ENCODE data around the gene SPATA46. TPM values are rescaled to one million over a fixed set of nuclear protein-coding genes. Genes with fewer than 3 reads are reported as not detected.

The SPATA46 gene
- polyA plus RNA-seq, 1 experiment = not detected

GRCh38 chr1:162417650-162418049 is 41.0 kb upstream of the SPATA46 start:
- ChIA-PET POLR2A (no interaction called here), CTCF (no interaction called here)
- Histone ChIP-seq H3K36me3 (ENCODE audit: control insufficient read depth, insufficient read depth, low read length) (no peaks in the 10 kb centered on the region), H3K4me3 (ENCODE audit: low read depth, low read length) (no peak overlapping the region), H3K27me3 (ENCODE audit: control insufficient read depth, insufficient read depth, low read length) (no peaks in the 10 kb centered on the region)
- DNase-seq (ENCODE audit: low read depth) = no peak
- TF ChIP-seq CTCF (IDR thresholded peaks at IDR 0.05; ENCODE audit: insufficient read depth, low read depth, low read length) = no peak

GRCh38 chr1:162416909-162417308 is 40.3 kb upstream of the SPATA46 start:
- TF ChIP-seq CTCF (IDR thresholded peaks at IDR 0.05; ENCODE audit: insufficient read depth, low read depth, low read length) = no peak
- no peak for DNase-seq (ENCODE audit: low read depth)

GRCh38 chr1:162416215-162416614 is 39.6 kb upstream of the SPATA46 start:
- no peaks in the 10 kb centered on the region for H3K27me3 ChIP-seq (ENCODE audit: control insufficient read depth, insufficient read depth, low read length)
- POLR2A ChIA-PET = no interaction called here
- no peak for DNase-seq (ENCODE audit: low read depth)
- no peak for TF ChIP-seq CTCF (IDR thresholded peaks at IDR 0.05; ENCODE audit: insufficient read depth, low read depth, low read length)
- CTCF ChIA-PET = interaction anchor here (1.0 to 1.3 kb wide), 2 partner anchors 12 to 32 kb away, joined by 3 read pairs; no protein-coding TSS in a partner anchor
- H3K4me3 ChIP-seq (ENCODE audit: low read depth, low read length) = no peak overlapping the region
- H3K36me3 ChIP-seq (ENCODE audit: control insufficient read depth, insufficient read depth, low read length) = no peaks in the 10 kb centered on the region

More at GRCh38 chr1:162416909-162417308, 40.3 kb upstream of the SPATA46 start:
- ChIA-PET CTCF (interaction anchor here (1.0 to 1.3 kb wide), 2 partner anchors 12 to 31 kb away, joined by 3 read pairs; no protein-coding TSS in a partner anchor), POLR2A (no interaction called here)
- Histone ChIP-seq H3K27me3 (ENCODE audit: control insufficient read depth, insufficient read depth, low read length) (no peaks in the 10 kb centered on the region), H3K36me3 (ENCODE audit: control insufficient read depth, insufficient read depth, low read length) (no peaks in the 10 kb centered on the region), H3K4me3 (ENCODE audit: low read depth, low read length) (no peak overlapping the region)

GRCh38 chr1:162412002-162412401 is 35.3 kb upstream of the SPATA46 start, which contains the start of gene SH2D1B:
Gene SH2D1B (minus strand): TSS chr1:162412136. CDS start chr1:162412016, 120 bp downstream.
- CTCF ChIA-PET = interaction anchor here (0.6 kb wide), 1 partner anchor 585 kb away, joined by 3 read pairs; no protein-coding TSS in a partner anchor
- no peaks in the 10 kb centered on the region for H3K27me3 ChIP-seq (ENCODE audit: control insufficient read depth, insufficient read depth, low read length)
- no peak for TF ChIP-seq CTCF (IDR thresholded peaks at IDR 0.05; ENCODE audit: insufficient read depth, low read depth, low read length)
- H3K4me3 ChIP-seq (ENCODE audit: low read depth, low read length) = no peak within 1 kb of the TSS
- no peaks in the 10 kb centered on the region for H3K36me3 ChIP-seq (ENCODE audit: control insufficient read depth, insufficient read depth, low read length)
- no peak for DNase-seq (ENCODE audit: low read depth)
- POLR2A ChIA-PET = no interaction called here

DNA sequence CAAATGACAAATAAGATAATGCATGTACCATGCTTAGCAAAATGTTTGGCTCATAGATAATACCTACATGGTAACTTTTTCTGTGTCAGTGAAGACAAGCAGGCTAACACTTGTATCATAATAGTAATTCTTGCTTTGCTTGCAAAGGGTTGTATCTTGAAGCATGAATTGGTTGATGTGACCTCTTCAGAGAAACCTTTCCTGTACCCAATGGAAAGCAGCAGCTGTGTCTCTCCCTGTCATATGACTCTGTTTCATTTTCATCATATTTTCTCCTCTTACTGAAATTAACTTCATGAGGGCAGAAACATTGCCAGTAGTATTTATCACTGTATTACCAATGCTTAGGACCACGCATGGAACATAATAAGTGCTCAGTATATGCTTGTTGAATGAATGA is 30.9 kb upstream of the SPATA46 start:
- no peak for DNase-seq (ENCODE audit: low read depth)
- ChIA-PET POLR2A (no interaction called here), CTCF (interaction anchor here (0.7 to 1.4 kb wide), 2 partner anchors 16 to 60 kb away, joined by 3 to 6 read pairs; no protein-coding TSS in a partner anchor)
- Histone ChIP-seq H3K4me3 (ENCODE audit: low read depth, low read length) (no peak overlapping the region), H3K27me3 (ENCODE audit: control insufficient read depth, insufficient read depth, low read length) (no peaks in the 10 kb centered on the region), H3K36me3 (ENCODE audit: control insufficient read depth, insufficient read depth, low read length) (no peaks in the 10 kb centered on the region)
- no peak for TF ChIP-seq CTCF (IDR thresholded peaks at IDR 0.05; ENCODE audit: insufficient read depth, low read depth, low read length)
